Adrenal gland (tissue), 5 donors: Measurements from ENCODE around the gene ABCF2.

Experiments used
- POLR2A ChIP-seq, 2 donors: fragments of 450-650 bp; IDR thresholded peaks; one replicate each; pipeline ENCODE4 v1.6.1; 2017; ENCODE audit warnings: antibody characterized with exemption in 2 of 2, mild to moderate bottlenecking in 2 of 2, moderate library complexity in 1 of 2
- TF ChIP-seq, protein P1 (sequence below), 6 experiments: fragments of 450-650 bp in 4 of 6; fragments of 200-600 bp in 2 of 6; sonication (generic) in 1 of 6; IDR thresholded peaks; 1 replicate in 5 of 6; 2 replicates in 1 of 6; pipeline versions ENCODE4 v1.5.1 to v1.8.0; 2016 to 2021; ENCODE audit warnings: antibody characterized with exemption in 6 of 6, mild to moderate bottlenecking in 2 of 6, moderate library complexity in 1 of 6
- donor health status: DM: no; HTN: no; CAD: no.

DNA sequence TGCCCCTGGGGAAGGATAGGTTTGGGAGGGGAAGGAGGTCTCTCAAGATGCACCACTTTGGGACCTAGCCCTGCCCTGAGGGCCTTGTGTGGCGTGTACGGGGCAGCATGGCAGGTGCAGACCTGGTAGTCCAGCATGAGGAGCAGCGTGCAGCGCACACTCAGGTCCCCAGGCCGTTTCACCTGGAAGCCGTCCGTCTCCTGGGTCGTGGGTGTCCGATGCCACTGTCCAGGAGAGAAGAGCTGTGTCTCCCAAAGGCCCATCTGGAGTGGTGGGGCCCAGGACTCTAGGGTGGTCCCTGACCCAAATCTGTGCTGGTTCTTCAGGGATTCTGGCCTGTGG lies 14.7 kb upstream of the ABCF2 start:
- TF ChIP-seq, protein P1, sequence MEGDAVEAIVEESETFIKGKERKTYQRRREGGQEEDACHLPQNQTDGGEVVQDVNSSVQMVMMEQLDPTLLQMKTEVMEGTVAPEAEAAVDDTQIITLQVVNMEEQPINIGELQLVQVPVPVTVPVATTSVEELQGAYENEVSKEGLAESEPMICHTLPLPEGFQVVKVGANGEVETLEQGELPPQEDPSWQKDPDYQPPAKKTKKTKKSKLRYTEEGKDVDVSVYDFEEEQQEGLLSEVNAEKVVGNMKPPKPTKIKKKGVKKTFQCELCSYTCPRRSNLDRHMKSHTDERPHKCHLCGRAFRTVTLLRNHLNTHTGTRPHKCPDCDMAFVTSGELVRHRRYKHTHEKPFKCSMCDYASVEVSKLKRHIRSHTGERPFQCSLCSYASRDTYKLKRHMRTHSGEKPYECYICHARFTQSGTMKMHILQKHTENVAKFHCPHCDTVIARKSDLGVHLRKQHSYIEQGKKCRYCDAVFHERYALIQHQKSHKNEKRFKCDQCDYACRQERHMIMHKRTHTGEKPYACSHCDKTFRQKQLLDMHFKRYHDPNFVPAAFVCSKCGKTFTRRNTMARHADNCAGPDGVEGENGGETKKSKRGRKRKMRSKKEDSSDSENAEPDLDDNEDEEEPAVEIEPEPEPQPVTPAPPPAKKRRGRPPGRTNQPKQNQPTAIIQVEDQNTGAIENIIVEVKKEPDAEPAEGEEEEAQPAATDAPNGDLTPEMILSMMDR (IDR thresholded peaks at IDR 0.05) = no peak
- no peak for TF ChIP-seq POLR2A (IDR thresholded peaks at IDR 0.05)
